SK-N-SH treated with all-trans-retinoic acid at 6 μM for 48 hours (cell line): ENCODE measurements around the gene CAST.

ENCODE experiments used
- ARNTL ChIP-seq: fragments of 450-650 bp; formaldehyde crosslinking; IDR thresholded peaks from 2 replicates; pipeline ENCODE4 v1.5.0; 2020; ENCODE audit warnings: low read depth, mild to moderate bottlenecking, moderate library complexity, borderline replicate concordance
- BACH2 ChIP-seq: fragments of 250-450 bp; sonication (Bioruptor Pico); IDR thresholded peaks from 2 replicates; pipeline ENCODE4 v1.9.0; 2021; ENCODE audit warnings: mild to moderate bottlenecking, borderline replicate concordance
- CREB5 ChIP-seq: fragments of 250-450 bp; sonication (Bioruptor Pico); IDR thresholded peaks from 2 replicates; pipeline ENCODE4 v1.5.1; 2020; ENCODE audit warnings: low read depth, mild to moderate bottlenecking, moderate library complexity
- CSDC2 ChIP-seq: fragments of 250-450 bp; sonication (Bioruptor Pico); IDR thresholded peaks from 2 replicates; pipeline ENCODE4 v1.5.0; 2020; ENCODE audit warnings: mild to moderate bottlenecking, moderate library complexity
- ESRRG ChIP-seq: fragments of 250-450 bp; sonication (Bioruptor Pico); IDR thresholded peaks from 2 replicates; pipeline ENCODE4 v1.6.1; 2021; ENCODE audit warnings: mild to moderate bottlenecking
- GLIS3 ChIP-seq: fragments of 250-450 bp; sonication (Bioruptor Pico); IDR thresholded peaks from 2 replicates; pipeline ENCODE4 v1.5.0; 2020; ENCODE audit warnings: mild to moderate bottlenecking, moderate library complexity
- PATZ1 ChIP-seq: fragments of 250-450 bp; sonication (Bioruptor Pico); IDR thresholded peaks from 2 replicates; pipeline ENCODE4 v1.8.0; 2020; ENCODE audit warnings: mild to moderate bottlenecking, moderate library complexity, borderline replicate concordance
- POU6F1 ChIP-seq: fragments of 250-450 bp; sonication (Bioruptor Pico); IDR thresholded peaks from 2 replicates; pipeline ENCODE4 v1.8.0; 2021; ENCODE audit warnings: low read depth, mild to moderate bottlenecking, moderate library complexity, borderline replicate concordance
- SNAI2 ChIP-seq: fragments of 250-450 bp; sonication (Bioruptor Pico); IDR thresholded peaks from 2 replicates; pipeline ENCODE4 v1.5.0; 2020; ENCODE audit warnings: mild to moderate bottlenecking, moderate library complexity
- TCF4 ChIP-seq: fragments of 250-450 bp; sonication (Bioruptor Pico); IDR thresholded peaks from 2 replicates; pipeline ENCODE4 v1.8.0; 2021; ENCODE audit warnings: mild to moderate bottlenecking, moderate library complexity, borderline replicate concordance
- ZFP3 ChIP-seq: fragments of 250-450 bp; sonication (Bioruptor Pico); IDR thresholded peaks from 2 replicates; pipeline ENCODE4 v1.5.0; 2020; ENCODE audit warnings: mild to moderate bottlenecking, moderate library complexity
- ZFP30 ChIP-seq: fragments of 450-650 bp; formaldehyde crosslinking; IDR thresholded peaks from 2 replicates; pipeline ENCODE4 v1.5.0; 2022; ENCODE audit warnings: mild to moderate bottlenecking, moderate library complexity
- ZNF70 ChIP-seq: fragments of 450-650 bp; formaldehyde crosslinking; IDR thresholded peaks from 2 replicates; pipeline ENCODE4 v1.5.0; 2020; ENCODE audit warnings: mild to moderate bottlenecking, moderate library complexity
- ZNF8 ChIP-seq: fragments of 450-650 bp; formaldehyde crosslinking; IDR thresholded peaks from 2 replicates; pipeline ENCODE4 v1.5.0; 2020; ENCODE audit warnings: mild to moderate bottlenecking, moderate library complexity

GRCh38 chr5:96822686-96823459 lies 160.7 kb downstream of the CAST start:
- TF ChIP-seq ARNTL (no peak), ZFP30 (no peak), ZFP3 (CRISPR knock-in tag) (no peak), PATZ1 (CRISPR knock-in tag) (no peak), CSDC2 (CRISPR knock-in tag) (no peak), ZNF70 (CRISPR knock-in tag) (no peak), ESRRG (no peak), CREB5 (CRISPR knock-in tag) (no peak), TCF4 (CRISPR knock-in tag) (no peak), SNAI2 (CRISPR knock-in tag) (no peak), ZNF8 (CRISPR knock-in tag) (no peak), POU6F1 (CRISPR knock-in tag) (no peak), BACH2 (CRISPR knock-in tag) (no peak), GLIS3 (CRISPR knock-in tag) (no peak)
